ENCODE results near the gene EZR. TPM values are rescaled to one million over a fixed set of nuclear protein-coding genes. Genes with fewer than 3 reads are reported as not detected.

EZR gene
- total and polyA plus RNA-seq, 10 of the 15 experiments (the other 5 are each of a cell fraction or from before 2014, with no cell fraction given), result 79.1 to 282 (median 161) TPM

DNA sequence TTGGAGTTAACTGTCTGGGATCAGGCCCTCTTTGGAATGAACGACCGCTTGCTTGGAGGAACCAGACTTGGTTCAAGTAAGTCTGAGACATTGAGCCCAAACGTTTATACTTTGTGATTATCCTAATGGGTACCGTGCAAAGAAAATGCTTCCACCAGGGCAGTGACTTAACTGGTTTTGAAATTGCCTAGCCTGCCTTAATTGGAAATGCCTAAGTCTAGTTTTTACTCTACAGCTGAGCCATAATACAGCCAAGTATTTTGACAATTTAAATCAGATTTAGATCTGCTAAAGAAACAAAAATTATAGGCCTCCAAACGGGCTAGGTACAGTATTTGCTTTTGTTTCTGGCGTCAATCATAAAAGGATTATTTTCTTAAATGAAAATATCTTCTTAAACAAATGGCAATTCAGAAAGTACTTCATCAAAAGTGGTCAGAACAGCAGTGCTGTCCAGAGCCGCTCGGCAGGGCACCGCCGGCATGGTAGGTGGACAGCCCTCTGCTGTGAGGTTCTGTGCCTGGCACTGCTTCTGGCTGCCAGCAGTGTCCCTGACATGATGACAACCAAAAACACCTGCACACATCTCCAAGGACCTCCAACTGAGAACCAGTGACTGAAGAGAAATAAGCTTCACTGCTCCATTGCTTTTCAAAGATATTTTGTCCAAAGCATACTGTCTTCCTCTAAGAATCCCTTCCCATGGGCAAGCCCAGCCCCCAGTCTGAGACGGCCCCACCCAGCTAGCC lies 55.6 kb downstream of the EZR start:
- no peak for DNase-seq (ENCODE audit: low read depth, low spot score)
- ATAC-seq, result peak; percentile 6; the same call in 1 of the 3 replicates

DNA sequence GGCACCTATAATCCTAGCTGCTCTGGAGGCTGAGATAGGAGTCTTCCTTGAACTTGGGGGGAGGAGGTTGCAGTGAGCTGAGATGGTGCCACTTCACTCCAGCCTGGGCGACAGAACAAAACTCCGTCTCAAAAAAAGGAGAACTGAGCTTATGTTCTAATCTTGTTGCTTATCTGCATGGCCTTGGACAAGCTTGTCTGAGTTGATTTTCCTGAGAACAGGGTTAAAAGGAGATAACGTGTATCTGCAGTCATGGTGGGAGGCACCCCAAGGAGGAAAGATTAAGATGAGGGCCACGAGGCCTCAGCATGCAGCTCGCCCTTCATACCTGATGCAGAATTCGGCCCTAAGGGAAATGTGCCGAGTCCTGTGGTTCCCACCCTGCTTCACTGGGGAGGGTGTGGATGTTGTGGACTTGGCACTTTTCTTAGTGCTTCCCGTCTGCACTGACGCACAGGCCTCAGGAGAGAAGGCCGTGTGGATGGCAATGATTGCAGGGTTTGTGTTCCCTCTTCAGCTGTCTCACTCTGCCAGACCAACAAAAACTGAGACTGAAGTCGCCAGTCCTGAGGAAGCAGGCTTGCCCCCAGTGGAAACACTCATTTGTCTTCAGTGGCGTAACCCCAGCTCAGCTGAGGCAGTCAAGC lies 56.3 kb downstream of the EZR start:
- Histone ChIP-seq H3K4me3 (no peak overlapping the region), H3K4me1 (ENCODE audit: control insufficient read depth, insufficient read depth, low read length) (no peaks in the 10 kb centered on the region), H4K20me1 (ENCODE audit: control insufficient read depth, insufficient read depth) (no peaks in the 10 kb centered on the region), H3K27me3 (replicated peaks in 1 of 2; ENCODE audit: control insufficient read depth in 2 of 2, insufficient read depth in 2 of 2, low read length in 1 of 2) (no peaks in the 10 kb centered on the region), H3K4me2 (ENCODE audit: control insufficient read depth, insufficient read depth) (no peak overlapping the region), H3K9me3 (replicated peaks; ENCODE audit: control insufficient read depth, insufficient read depth, low read length) (no peaks in the 10 kb centered on the region), H3K9ac (ENCODE audit: control insufficient read depth, insufficient read depth, low read length) (no peak overlapping the region), H3K36me3 (ENCODE audit: control insufficient read depth in 2 of 2, insufficient read depth in 2 of 2, low read length in 1 of 2) (peaks cover 16 to 19% of the 10 kb centered on the region in 2 experiments), H2AFZ (ENCODE audit: control insufficient read depth, low read depth, low read length) (no peak overlapping the region), H3K79me2 (ENCODE audit: control insufficient read depth, insufficient read depth, low read length) (no peaks in the 10 kb centered on the region), H3K27ac (ENCODE audit: control insufficient read depth, insufficient read depth) (no peak overlapping the region)
- RAD21 ChIA-PET (ENCODE audit: unreplicated experiment), result no interaction called here
- intact Hi-C loops (cut with micrococcal nuclease; ENCODE audit: unreplicated experiment), result no loop called here
- SMC1A ChIA-PET (ENCODE audit: uncharacterized antibody, unreplicated experiment), result interaction anchor here (1.0 to 3.1 kb wide), 3 partner anchors 10 to 199 kb away, joined by 3 to 8 read pairs (median 5); no protein-coding TSS in a partner anchor
- DNase-seq (ENCODE audit: low read depth, low spot score), result no peak
- no peak for FAIRE-seq
- POLR2A ChIA-PET, result no interaction called here
- 83% methylated on average over 12 of the region's 12 CpGs for WGBS (ENCODE audit: insufficient coverage, insufficient replicate concordance, low lambda C conversion rate, missing lambda C conversion rate)
- CTCF ChIA-PET, result interaction anchor here (1.2 kb wide), 2 partner anchors 59 to 549 kb away, joined by 4 read pairs; no protein-coding TSS in a partner anchor
- ATAC-seq, result no peak
- BruUV-seq (replicated peaks), result no TSS peak
- in situ Hi-C loops (cut with MboI), result no loop called here
- TF ChIP-seq RFX5 (IDR thresholded peaks at IDR 0.05; ENCODE audit: low read depth, low read length) (no peak), POLR2AphosphoS5 (IDR thresholded peaks at IDR 0.05; ENCODE audit: low read length) (peak; percentile 37; the same call in 1 of the 2 replicates), SPI1 (IDR thresholded peaks at IDR 0.05; ENCODE audit: borderline replicate concordance, insufficient read depth, low read depth, low read length) (no peak), HDGF (IDR thresholded peaks at IDR 0.05) (no peak), ZNF274 (IDR thresholded peaks at IDR 0.05; ENCODE audit: insufficient read depth, insufficient read length) (no peak), ZBTB33 (IDR thresholded peaks at IDR 0.05) (no peak), STAT3 (IDR thresholded peaks at IDR 0.05; ENCODE audit: low read depth, low read length) (no peak), SIN3A (IDR thresholded peaks at IDR 0.05; ENCODE audit: low read depth, low read length) (no peak), ZNF384 (IDR thresholded peaks at IDR 0.05; ENCODE audit: borderline replicate concordance, low read depth, low read length) (no peak), ZZZ3 (IDR thresholded peaks at IDR 0.05; ENCODE audit: control insufficient read depth, insufficient read length, low read depth) (no peak)
- TF ChIP-seq, protein P1, sequence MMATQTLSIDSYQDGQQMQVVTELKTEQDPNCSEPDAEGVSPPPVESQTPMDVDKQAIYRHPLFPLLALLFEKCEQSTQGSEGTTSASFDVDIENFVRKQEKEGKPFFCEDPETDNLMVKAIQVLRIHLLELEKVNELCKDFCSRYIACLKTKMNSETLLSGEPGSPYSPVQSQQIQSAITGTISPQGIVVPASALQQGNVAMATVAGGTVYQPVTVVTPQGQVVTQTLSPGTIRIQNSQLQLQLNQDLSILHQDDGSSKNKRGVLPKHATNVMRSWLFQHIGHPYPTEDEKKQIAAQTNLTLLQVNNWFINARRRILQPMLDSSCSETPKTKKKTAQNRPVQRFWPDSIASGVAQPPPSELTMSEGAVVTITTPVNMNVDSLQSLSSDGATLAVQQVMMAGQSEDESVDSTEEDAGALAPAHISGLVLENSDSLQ (IDR thresholded peaks at IDR 0.05), result no peak

More for the DNA sequence above, 55.6 kb downstream of the EZR start:
- FAIRE-seq, result no peak
- H3K4me2 ChIP-seq (ENCODE audit: control insufficient read depth, insufficient read depth), result no peak overlapping the region
- TF ChIP-seq CBFB (IDR thresholded peaks at IDR 0.05; ENCODE audit: low read depth) (0 out of 2 replicates have a peak, but pooled peaks have one; percentile 5), FOS (IDR thresholded peaks at IDR 0.05; ENCODE audit: borderline replicate concordance, extremely low read depth, insufficient read length) (no peak)
- no peaks in the 10 kb centered on the region for H3K9me3 ChIP-seq (replicated peaks; ENCODE audit: control insufficient read depth, insufficient read depth, low read length)
- H3K4me1 ChIP-seq (ENCODE audit: control insufficient read depth, insufficient read depth, low read length), result no peaks in the 10 kb centered on the region
- H3K79me2 ChIP-seq (ENCODE audit: control insufficient read depth, insufficient read depth, low read length), result no peaks in the 10 kb centered on the region
- no peak overlapping the region for H3K4me3 ChIP-seq
- intact Hi-C loops (cut with micrococcal nuclease; ENCODE audit: unreplicated experiment), result no loop called here
- RAD21 ChIA-PET (ENCODE audit: unreplicated experiment), result no interaction called here
- peaks cover 21 to 24% of the 10 kb centered on the region in 2 experiments for H3K36me3 ChIP-seq (ENCODE audit: control insufficient read depth in 2 of 2, insufficient read depth in 2 of 2, low read length in 1 of 2)
- BruUV-seq (replicated peaks), result no TSS peak
- no peaks in the 10 kb centered on the region for H3K27me3 ChIP-seq (replicated peaks in 1 of 2; ENCODE audit: control insufficient read depth in 2 of 2, insufficient read depth in 2 of 2, low read length in 1 of 2)
- SMC1A ChIA-PET (ENCODE audit: uncharacterized antibody, unreplicated experiment), result interaction anchor here (1.0 to 3.1 kb wide), 3 partner anchors 11 to 198 kb away, joined by 3 to 8 read pairs (median 5); no protein-coding TSS in a partner anchor
- H3K27ac ChIP-seq (ENCODE audit: control insufficient read depth, insufficient read depth), result no peak overlapping the region
- 68% methylated on average over 11 of the region's 11 CpGs for WGBS (ENCODE audit: insufficient coverage, insufficient replicate concordance, low lambda C conversion rate, missing lambda C conversion rate)
- no peaks in the 10 kb centered on the region for H4K20me1 ChIP-seq (ENCODE audit: control insufficient read depth, insufficient read depth)
- no peak overlapping the region for H3K9ac ChIP-seq (ENCODE audit: control insufficient read depth, insufficient read depth, low read length)
- CTCF ChIA-PET, result interaction anchor here (1.2 to 1.4 kb wide), 3 partner anchors 59 to 549 kb away, joined by 4 to 5 read pairs (median 4); no protein-coding TSS in a partner anchor
- in situ Hi-C loops (cut with MboI), result no loop called here
- no peak overlapping the region for H2AFZ ChIP-seq (ENCODE audit: control insufficient read depth, low read depth, low read length)
- POLR2A ChIA-PET, result no interaction called here
